ELR (cell line): ENCODE results near the gene PLEKHB2.
"Not testable (repeated sequence)": the region's sequence is repeated elsewhere in the genome, so short reads cannot be mapped to it uniquely, and the experiment has no call there.

Experiments used
- DNase-seq: peaks from one replicate; pipeline ENCODE4 v3.0.0-alpha.2; 2015; ENCODE audit warnings: low read depth

PLEKHB2 gene

GRCh38 chr2:131143803-131144202 is 38.7 kb downstream of the PLEKHB2 start:
- DNase-seq: no peak

DNA sequence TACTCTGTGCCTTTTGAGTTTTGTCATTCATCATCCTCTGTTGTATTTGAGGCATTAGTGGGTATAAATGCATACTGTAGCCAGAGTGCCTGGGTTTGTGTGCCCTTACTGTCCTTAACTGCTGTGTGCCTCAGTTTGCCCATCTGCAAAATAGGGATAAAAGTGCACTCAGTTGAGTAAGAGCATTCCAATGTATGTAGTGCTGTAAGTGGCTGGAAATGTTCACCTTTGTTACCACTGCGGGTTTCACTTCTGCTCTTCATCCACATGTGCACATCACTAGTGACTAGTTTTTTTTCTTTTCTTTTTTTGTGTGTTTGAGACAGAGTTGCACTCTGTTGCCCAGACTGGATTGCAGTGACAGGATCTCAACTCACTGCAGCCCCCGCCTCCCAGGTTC is 39.9 kb downstream of the PLEKHB2 start:
- no peak for DNase-seq

GRCh38 chr2:131146231-131146630 is 41.1 kb downstream of the PLEKHB2 start:
- DNase-seq: no peak

GRCh38 chr2:131146749-131147148 is 41.6 kb downstream of the PLEKHB2 start:
- no peak for DNase-seq

DNA sequence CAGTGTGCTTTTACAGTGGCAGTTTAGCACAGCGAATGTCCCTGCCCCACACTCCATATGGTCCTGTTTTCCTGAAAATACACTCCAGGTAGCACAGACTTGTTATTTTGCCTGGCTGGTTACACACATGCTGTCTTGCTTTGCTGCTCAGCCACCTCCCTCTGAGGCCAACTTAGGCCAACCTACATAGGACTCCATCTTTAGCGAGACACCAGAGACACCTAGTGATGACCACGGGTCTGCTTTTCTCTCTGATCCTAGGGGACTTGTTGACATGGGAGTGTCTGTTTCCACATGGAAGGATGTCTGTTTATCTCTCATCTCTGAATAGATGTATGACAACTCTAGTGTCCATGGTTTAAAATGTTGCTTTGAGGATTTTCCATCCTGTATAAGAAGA is 43.3 kb downstream of the PLEKHB2 start:
- no peak for DNase-seq

GRCh38 chr2:131150109-131150508 is 45.0 kb downstream of the PLEKHB2 start:
- DNase-seq: not testable (repeated sequence)

DNA sequence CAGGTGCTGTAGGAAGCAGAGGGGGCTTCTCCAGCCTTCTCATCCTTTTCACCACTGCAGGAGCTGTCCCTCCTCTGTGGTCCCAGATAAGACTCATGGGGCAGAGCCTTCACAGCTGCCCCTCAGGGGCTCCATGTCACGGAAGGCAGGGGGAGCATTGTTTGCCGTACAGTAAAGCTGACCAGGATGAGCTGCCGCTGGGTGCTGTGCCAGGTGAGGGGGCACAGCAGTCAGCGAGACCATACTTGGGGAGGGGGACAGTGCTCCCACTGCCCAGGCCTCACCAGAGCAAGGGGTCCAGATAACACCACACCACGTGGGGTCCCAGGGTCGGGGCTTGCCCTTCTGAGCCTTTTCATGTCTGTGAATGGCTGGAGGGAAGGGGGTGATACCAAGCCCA is 46.3 kb downstream of the PLEKHB2 start:
- DNase-seq: no peak

DNA sequence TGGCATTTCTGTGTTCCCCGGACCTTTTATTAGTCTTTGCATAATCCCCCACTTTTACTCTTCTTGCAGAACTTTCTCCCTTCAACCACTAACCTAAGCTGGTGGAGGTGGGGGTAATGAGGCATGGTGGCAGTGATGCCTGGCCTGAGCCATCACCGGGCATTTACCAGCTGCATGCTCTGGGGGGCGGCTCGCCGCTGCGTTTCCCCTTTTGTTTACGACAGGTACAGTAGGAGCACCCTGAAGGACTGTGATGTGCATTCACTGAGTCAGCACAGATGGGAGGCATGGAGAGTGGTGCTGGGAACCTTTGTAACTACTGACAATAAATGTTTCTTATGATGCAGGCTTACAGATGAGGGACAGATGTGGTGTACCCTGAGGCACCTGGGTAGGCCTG is 46.9 kb downstream of the PLEKHB2 start:
- DNase-seq: no peak

DNA sequence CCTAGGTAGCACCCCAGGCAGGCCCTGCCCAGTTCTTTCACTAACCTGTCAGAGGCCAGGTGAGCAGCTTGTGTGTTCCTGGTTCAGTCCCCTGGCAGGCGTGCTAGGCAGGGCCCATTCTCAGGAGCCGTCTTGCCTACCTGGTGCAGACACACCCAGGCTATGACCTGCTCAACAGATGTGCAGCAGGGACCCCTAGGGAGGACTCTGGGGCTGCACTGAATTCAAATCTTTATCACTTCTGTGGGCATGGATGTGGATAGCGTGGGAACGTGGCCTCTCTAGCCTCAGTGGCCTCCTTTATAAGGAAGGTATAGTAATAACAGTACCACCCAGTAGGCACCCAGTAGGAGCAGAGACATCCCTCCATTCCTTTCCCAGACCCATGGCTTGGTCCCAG is 48.4 kb downstream of the PLEKHB2 start:
- DNase-seq: no peak

- peak; percentile 76 for DNase-seq
These were observed 49.0 kb downstream of the PLEKHB2 start for GRCh38 chr2:131154071-131154531.

- DNase-seq: no peak
These were observed 49.5 kb downstream of the PLEKHB2 start for GRCh38 chr2:131154647-131155046.

GRCh38 chr2:131155208-131155855 is 50.2 kb downstream of the PLEKHB2 start:
- DNase-seq: no peak

DNA sequence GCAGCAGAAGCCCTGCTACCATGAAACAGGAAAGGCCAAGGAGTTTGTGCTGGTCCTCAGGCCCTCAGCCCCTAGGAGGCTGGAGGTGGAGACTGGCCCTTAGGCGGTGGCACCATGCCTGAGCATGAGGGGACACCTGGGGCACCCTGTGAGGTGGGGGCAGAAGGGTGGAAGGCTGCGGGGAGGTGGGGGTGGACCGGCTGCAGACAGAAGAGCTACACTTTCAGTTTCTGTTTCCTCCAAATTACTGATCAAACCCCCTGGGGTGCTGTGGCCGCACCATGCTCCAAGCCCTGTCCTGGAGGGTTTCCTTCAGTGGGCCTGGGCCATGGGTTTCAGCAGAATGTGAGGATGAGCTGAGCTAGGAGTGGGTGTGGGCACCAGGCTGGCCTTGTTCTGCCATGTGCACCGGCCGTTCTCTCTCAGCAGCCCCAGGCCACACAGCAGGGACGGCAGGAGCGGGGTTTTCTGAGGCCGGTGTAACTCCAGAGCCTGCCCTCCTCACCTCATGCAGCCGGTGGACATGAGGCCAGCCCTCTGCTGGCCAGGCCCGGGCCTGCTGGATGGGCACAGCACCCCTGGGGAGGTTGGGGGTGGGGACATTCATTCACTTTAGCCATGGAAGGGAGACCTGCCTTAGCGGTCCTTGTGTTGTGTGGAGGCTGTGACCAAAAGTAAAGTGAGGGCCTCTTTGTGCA is 51.5 kb downstream of the PLEKHB2 start:
- peak; percentile 19 for DNase-seq

- not testable (repeated sequence) for DNase-seq
These were observed 60.4 kb downstream of the PLEKHB2 start for GRCh38 chr2:131165562-131165961.

DNA sequence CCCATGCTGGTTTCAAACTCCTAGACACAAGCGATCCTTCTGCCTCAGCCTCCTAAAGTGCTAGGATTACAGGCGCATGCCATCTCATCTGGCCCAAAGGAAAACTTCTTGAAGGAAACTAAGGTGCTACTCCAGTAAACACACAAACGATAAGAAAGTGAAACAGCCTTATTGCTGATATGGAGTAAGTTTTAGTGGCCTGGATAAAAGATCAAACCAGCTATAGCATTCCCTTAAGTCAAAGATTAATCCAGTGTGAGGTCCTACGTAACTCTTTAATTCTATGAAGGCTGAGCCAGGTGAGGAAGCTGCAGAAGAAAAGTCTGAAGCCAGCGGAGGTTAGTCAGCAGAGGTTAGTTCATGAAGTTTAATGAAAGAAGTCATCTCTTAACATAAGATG is 63.4 kb downstream of the PLEKHB2 start:
- no peak for DNase-seq

DNA sequence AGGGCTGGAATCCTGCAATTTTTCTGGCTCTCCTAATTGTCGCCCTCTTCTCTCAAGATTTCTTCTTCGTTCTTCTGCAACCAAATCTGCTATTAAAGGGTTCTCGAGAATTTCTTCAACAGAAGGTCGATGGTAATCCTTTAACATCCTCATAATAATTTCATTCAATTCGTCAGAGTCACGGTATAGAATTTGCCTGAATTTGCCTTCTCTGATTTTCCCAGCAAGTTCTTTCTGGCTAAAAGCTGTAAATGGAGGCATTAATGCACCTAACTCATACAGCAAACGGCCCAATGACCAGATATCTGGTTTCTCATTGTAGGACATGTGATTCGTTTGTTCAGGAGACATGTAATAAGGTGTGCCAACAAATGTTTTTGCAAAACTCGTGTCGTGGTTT is 72.9 kb downstream of the PLEKHB2 start:
- not testable (repeated sequence) for DNase-seq

DNA sequence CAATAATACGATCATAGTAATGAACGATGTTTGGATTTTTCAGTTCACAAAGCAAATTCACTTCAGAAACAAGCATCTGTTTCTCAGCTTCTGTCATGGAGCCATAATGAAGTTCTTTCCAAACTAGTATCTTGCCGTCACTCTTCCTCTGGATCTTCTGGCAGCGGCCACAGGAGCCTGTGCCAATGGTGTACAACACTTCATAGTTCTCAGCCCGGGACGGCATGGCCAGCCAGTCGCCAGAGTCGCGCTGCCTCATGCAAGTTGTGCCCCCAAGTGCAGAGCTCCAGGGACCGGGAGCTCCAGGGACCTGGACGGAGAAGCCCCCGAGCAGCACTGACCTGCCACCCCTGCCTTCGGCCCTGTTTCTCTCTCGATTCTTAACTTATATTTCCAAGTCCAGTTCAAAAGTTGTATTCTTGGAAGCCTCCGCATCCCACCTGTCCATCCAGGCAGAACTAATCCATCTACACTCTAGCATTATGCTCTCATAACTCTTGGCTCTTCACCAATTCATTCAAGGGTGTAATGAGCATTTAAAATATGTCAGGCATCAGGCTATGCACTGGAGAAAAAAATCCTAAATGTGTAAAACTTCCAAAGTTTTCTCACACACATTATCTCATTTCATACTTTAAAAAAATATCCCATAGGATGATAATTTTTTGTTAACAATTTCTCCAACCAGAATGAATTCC is 73.7 kb downstream of the PLEKHB2 start:
- DNase-seq: not testable (repeated sequence)

DNA sequence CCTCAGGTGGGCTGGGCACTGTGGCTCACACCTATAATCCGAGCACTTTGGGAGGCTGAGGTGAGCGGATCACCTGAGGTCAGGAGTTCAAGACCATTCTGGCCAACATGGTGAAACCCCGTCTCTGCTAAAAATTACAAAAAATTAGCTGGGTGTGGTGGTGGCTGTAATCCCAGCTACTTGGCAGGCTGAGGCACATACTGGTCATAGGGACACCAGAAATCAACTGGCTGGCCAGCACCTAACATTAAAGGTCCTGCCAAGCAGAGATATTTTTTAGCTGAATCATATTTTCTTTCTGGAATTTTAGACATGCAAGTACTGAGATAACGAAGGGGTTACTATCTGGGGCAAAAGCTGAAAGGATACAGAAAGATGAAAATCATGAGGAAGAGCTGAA is 76.3 kb downstream of the PLEKHB2 start:
- not testable (repeated sequence) for DNase-seq

GRCh38 chr2:131193421-131193820 is 88.3 kb downstream of the PLEKHB2 start:
- not testable (repeated sequence) for DNase-seq

DNA sequence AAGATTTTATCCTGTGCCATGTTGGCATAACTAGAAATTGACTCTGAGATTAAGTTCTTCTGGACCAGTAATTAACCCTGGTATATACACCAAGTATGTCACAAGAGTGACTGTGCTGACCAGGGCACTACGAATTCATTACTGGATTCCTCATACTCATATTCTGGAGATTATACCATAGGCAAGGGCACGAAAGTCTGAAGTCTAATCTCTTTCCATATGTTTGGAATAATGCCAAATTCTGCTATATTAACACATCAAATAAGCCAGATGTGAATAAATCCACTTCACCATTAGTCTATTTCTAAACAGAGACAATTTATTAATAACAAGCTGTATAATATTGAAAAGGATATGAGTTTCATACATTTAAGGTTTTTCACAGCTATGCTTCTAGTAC is 91.0 kb downstream of the PLEKHB2 start:
- DNase-seq: not testable (repeated sequence)
